IMR-90 (cell line): ENCODE measurements around the gene ALDOC. TPM values are rescaled to one million over a fixed set of nuclear protein-coding genes. Genes with fewer than 3 reads are reported as not detected.

ENCODE experiments used
- ATAC-seq: fragments of 200-7000 bp; cut with Tn5 transposase; 2 replicates; pipeline ENCODE4 v1.9.1; 2020; ENCODE audit warnings: low read depth, mild to moderate bottlenecking, moderate library complexity
- BruUV-seq: library from RNA; stranded (reverse); fragments of 400-500 nt; replicated peaks from 2 replicates; lab custom pipeline; 2021; lab: Mats Ljungman, UMichigan
- CTCF ChIA-PET: fragments of 300-600 bp; formaldehyde crosslinking; extraction: SDS; loops from one replicate; lab custom pipeline; 2021; ENCODE audit warnings: antibody characterized with exemption; lab: Yijun Ruan, JAX
- POLR2A ChIA-PET: fragments of 300-600 bp; sonication (Branson Sonifier 250); formaldehyde crosslinking; loops from one replicate; lab custom pipeline; 2022; ENCODE audit warnings: antibody characterized with exemption; ENCODE audit not compliant: unreplicated experiment; lab: Charles Lee
- DNase-seq: peaks from one replicate; pipeline ENCODE4 v3.0.0; 2013
- H2AFZ ChIP-seq: replicated peaks from 2 replicates; pipeline ENCODE3; 2013; ENCODE audit warnings: low read length, mild to moderate bottlenecking; ENCODE audit not compliant: poor library complexity
- H2AK5ac ChIP-seq: 2 replicates; pipeline ENCODE4 v1.6.1; 2013; ENCODE audit warnings: low read depth, low read length, inconsistent platforms
- H2AK9ac ChIP-seq: replicated peaks from 2 replicates; pipeline ENCODE3; 2013; ENCODE audit warnings: mild to moderate bottlenecking, low read depth, low read length, moderate library complexity; ENCODE audit not compliant: poor library complexity
- H2BK120ac ChIP-seq: 2 replicates; pipeline ENCODE4 v1.6.1; 2013; ENCODE audit warnings: low read depth, low read length, inconsistent platforms
- H2BK15ac ChIP-seq: 3 replicates; pipeline ENCODE4 v1.6.1; 2013; ENCODE audit warnings: low read depth, low read length, inconsistent platforms
- H2BK20ac ChIP-seq: 2 replicates; pipeline ENCODE4 v1.6.1; 2013; ENCODE audit warnings: low read depth, mild to moderate bottlenecking, inconsistent platforms, low read length, moderate library complexity
- H2BK5ac ChIP-seq: 2 replicates; pipeline ENCODE4 v1.6.1; 2013; ENCODE audit warnings: mild to moderate bottlenecking, low read depth, low read length, inconsistent platforms; ENCODE audit not compliant: poor library complexity, severe bottlenecking
- H3K14ac ChIP-seq: replicated peaks from 2 replicates; pipeline ENCODE4 v1.6.1; 2013; ENCODE audit warnings: low read depth, low read length, inconsistent platforms
- H3K18ac ChIP-seq: 2 replicates; pipeline ENCODE4 v1.6.1; 2013; ENCODE audit warnings: low read depth, low read length, control low read depth
- H3K23ac ChIP-seq: 2 replicates; pipeline ENCODE4 v1.6.1; 2013; ENCODE audit warnings: low read depth, low read length, inconsistent platforms
- H3K27ac ChIP-seq: 2 replicates; pipeline ENCODE4 v1.5.1; 2013; ENCODE audit warnings: mild to moderate bottlenecking, control low read depth, low read length; ENCODE audit not compliant: insufficient read depth
- H3K27me3 ChIP-seq: 2 replicates; pipeline ENCODE4 v1.6.1; 2013; ENCODE audit warnings: low read length; ENCODE audit not compliant: control insufficient read depth, insufficient read depth
- H3K36me3 ChIP-seq: 2 replicates; pipeline ENCODE4 v1.6.1; 2013; ENCODE audit warnings: low read length, mixed read lengths; ENCODE audit not compliant: control insufficient read depth, insufficient read depth
- H3K4ac ChIP-seq: 2 replicates; pipeline ENCODE4 v1.6.1; 2013; ENCODE audit warnings: low read depth, low read length, inconsistent platforms
- H3K4me1 ChIP-seq: 2 replicates; pipeline ENCODE4 v1.6.1; 2013; ENCODE audit warnings: low read length, mixed read lengths; ENCODE audit not compliant: control insufficient read depth, insufficient read depth
- H3K4me2 ChIP-seq: 2 replicates; pipeline ENCODE4 v1.6.1; 2013; ENCODE audit warnings: low read depth, mild to moderate bottlenecking, control low read depth, low read length, moderate library complexity
- H3K4me3 ChIP-seq: 2 replicates; pipeline ENCODE4 v1.5.1; 2013; ENCODE audit warnings: low read depth, mild to moderate bottlenecking, control low read depth, low read length, moderate library complexity; ENCODE audit not compliant: insufficient read depth
- H3K56ac ChIP-seq: 2 replicates; pipeline ENCODE4 v1.6.1; 2013; ENCODE audit warnings: low read length, inconsistent platforms; ENCODE audit not compliant: insufficient read depth; ENCODE audit errors: extremely low read depth
- H3K79me1 ChIP-seq, 2 experiments: 2 replicates each; pipeline ENCODE4 v1.6.1; 2013; ENCODE audit warnings: low read length in 2 of 2, inconsistent platforms in 1 of 2, low read depth in 1 of 2
- H3K9ac ChIP-seq: 2 replicates; pipeline ENCODE4 v1.6.1; 2013; ENCODE audit warnings: low read depth, low read length, control low read depth
- H3K9me1 ChIP-seq: 2 replicates; pipeline ENCODE4 v1.6.1; 2013; ENCODE audit warnings: low read length, inconsistent platforms; ENCODE audit not compliant: insufficient read depth
- H3K9me3 ChIP-seq: 2 replicates; pipeline ENCODE4 v1.6.1; 2013; ENCODE audit warnings: low read length; ENCODE audit not compliant: control insufficient read depth, insufficient read depth
- H4K20me1 ChIP-seq: 2 replicates; pipeline ENCODE4 v1.6.1; 2013; ENCODE audit warnings: low read length, inconsistent platforms; ENCODE audit not compliant: insufficient read depth
- H4K5ac ChIP-seq: 2 replicates; pipeline ENCODE4 v1.6.1; 2013; ENCODE audit warnings: mild to moderate bottlenecking, low read depth, low read length, control low read depth
- H4K8ac ChIP-seq, 2 experiments: 2 replicates each; pipeline ENCODE4 v1.6.1; 2013; ENCODE audit warnings: low read depth in 2 of 2, low read length in 2 of 2, control low read depth in 1 of 2, inconsistent platforms in 1 of 2
- H4K91ac ChIP-seq: 2 replicates; pipeline ENCODE4 v1.6.1; 2013; ENCODE audit warnings: low read depth, low read length, inconsistent platforms; ENCODE audit not compliant: insufficient read depth
- BHLHE40 ChIP-seq: fragments of 150-350 bp; IDR thresholded peaks from 2 replicates; pipeline ENCODE4 v1.6.1; 2016; ENCODE audit warnings: mild to moderate bottlenecking, low read depth, low read length
- CEBPB ChIP-seq: IDR thresholded peaks from 2 replicates; pipeline ENCODE4 v1.6.1; 2012; ENCODE audit warnings: low read depth, low read length, improper control_type of control experiment
- CTCF ChIP-seq: conservative IDR thresholded peaks from 2 replicates; pipeline ENCODE4 v1.5.1; 2012; ENCODE audit warnings: mild to moderate bottlenecking, low read depth, low read length, improper control_type of control experiment
- ELK1 ChIP-seq: fragments of 150-350 bp; IDR thresholded peaks from 2 replicates; pipeline ENCODE4 v1.6.1; 2016; ENCODE audit warnings: low read depth, mild to moderate bottlenecking, low read length, moderate library complexity, borderline replicate concordance
- FOS ChIP-seq: fragments of 150-350 bp; IDR thresholded peaks from 2 replicates; pipeline ENCODE4 v1.6.1; 2016; ENCODE audit warnings: low read depth, low read length
- MAFK ChIP-seq: IDR thresholded peaks from 2 replicates; pipeline ENCODE4 v1.6.1; 2012; ENCODE audit warnings: low read depth, low read length, improper control_type of control experiment
- MAZ ChIP-seq: IDR thresholded peaks from 2 replicates; pipeline ENCODE4 v1.6.1; 2012; ENCODE audit warnings: low read depth, mild to moderate bottlenecking, low read length, improper control_type of control experiment, moderate library complexity, borderline replicate concordance
- MXI1 ChIP-seq: IDR thresholded peaks from 2 replicates; pipeline ENCODE4 v1.6.1; 2012; ENCODE audit warnings: low read depth, mild to moderate bottlenecking, low read length, moderate library complexity, borderline replicate concordance
- NFE2L2 ChIP-seq: fragments of 150-350 bp; IDR thresholded peaks from 2 replicates; pipeline ENCODE4 v1.6.1; 2016; ENCODE audit warnings: low read depth, mild to moderate bottlenecking, low read length
- RAD21 ChIP-seq: IDR thresholded peaks from 2 replicates; pipeline ENCODE4 v1.6.1; 2012; ENCODE audit warnings: low read length, improper control_type of control experiment
- RCOR1 ChIP-seq: IDR thresholded peaks from 2 replicates; pipeline ENCODE4 v1.6.1; 2012; ENCODE audit warnings: mild to moderate bottlenecking, low read length, improper control_type of control experiment; ENCODE audit not compliant: insufficient replicate concordance
- RFX5 ChIP-seq: IDR thresholded peaks from 2 replicates; pipeline ENCODE4 v1.8.0; 2012; ENCODE audit warnings: low read depth, mild to moderate bottlenecking, low read length, moderate library complexity
- SMC3 ChIP-seq: fragments of 150-350 bp; IDR thresholded peaks from 2 replicates; pipeline ENCODE4 v1.6.1; 2016; ENCODE audit warnings: low read depth, mild to moderate bottlenecking, antibody characterized with exemption, low read length, moderate library complexity
- USF2 ChIP-seq: fragments of 150-350 bp; IDR thresholded peaks from 2 replicates; pipeline ENCODE4 v1.6.1; 2017; ENCODE audit warnings: mild to moderate bottlenecking, antibody characterized with exemption, low read length, low read depth
- WGBS, 2 experiments: methylation state at CpG; one replicate each; pipeline versions ENCODE4 v1.1.5 to v1.1.7; 2013; ENCODE audit warnings: missing lambda C conversion rate in 2 of 2; ENCODE audit not compliant: insufficient read length in 1 of 2; ENCODE audit errors: extremely low coverage in 2 of 2; 5-methylcytosine and 5-hydroxymethylcytosine counted together
- dilution Hi-C: fragments of 300-500 bp; cut with HindIII; formaldehyde crosslinking; loops from one replicate; pipeline ENCODE4 v1.14.3; 2018; ENCODE audit warnings: low sequenced_read_pairs; ENCODE audit not compliant: unreplicated experiment
- in situ Hi-C: fragments of 300-500 bp; cut with MboI; formaldehyde crosslinking; loops from 3 replicates; pipeline ENCODE4 v1.14.3; 2019; ENCODE audit warnings: low sequenced_read_pairs, inconsistent platforms, mixed read lengths
- intact Hi-C: fragments of 100-400 bp; cut with micrococcal nuclease; formaldehyde crosslinking; loops from 2 replicates; pipeline ENCODE4 v1.10.0; 2022
- polyA plus RNA-seq, 3 experiments: library from polyadenylated mRNA; depleted of rRNA; stranded (reverse); fragments of >200 nt; gene quantifications; 2 replicates each; pipeline ENCODE4 v1.2.3, GENCODE V29; 2012; ENCODE audit warnings: low replicate concordance in 1 of 3
- total RNA-seq: library from RNA; depleted of rRNA; stranded (reverse); fragments of >200 nt; gene quantifications from 2 replicates; pipeline ENCODE4 v1.2.3, GENCODE V29; 2012

ALDOC gene
- total and polyA plus RNA-seq, 2 of the 4 experiments (the other 2 are of a cell fraction): 47.0 to 69.7 TPM

- Histone ChIP-seq H3K4me2 (no peak overlapping the region), H4K91ac (no peak overlapping the region), H2AK9ac (peak overlapping the region; percentile 19), H4K20me1 (peaks cover 5% of the 10 kb centered on the region; the same call in 1 of the 2 replicates), H3K9me3 (no peaks in the 10 kb centered on the region), H3K9ac (no peak overlapping the region), H3K18ac (no peak overlapping the region), H3K36me3 (peaks cover 13% of the 10 kb centered on the region; the same call in 1 of the 2 replicates), H3K79me1 (peaks cover 20 to 32% of the 10 kb centered on the region in 2 experiments), H2AK5ac (no peak overlapping the region), H3K23ac (peak overlapping the region; percentile 93; the same call in 1 of the 2 replicates), H2AFZ (no peak overlapping the region), H2BK120ac (no peak overlapping the region), H3K27ac (no peak overlapping the region), H3K27me3 (no peaks in the 10 kb centered on the region), H2BK5ac (no peak overlapping the region), H3K4me3 (no peak overlapping the region), H3K9me1 (peaks cover 11% of the 10 kb centered on the region), H2BK15ac (no peak overlapping the region), H4K5ac (no peak overlapping the region), H3K4ac (no peak overlapping the region), H2BK20ac (no peak overlapping the region), H3K14ac (no peak overlapping the region), H4K8ac (0 out of 4 replicates have a peak overlapping the region, but pooled peaks of 1 of the 2 experiments have one; percentile 10), H3K4me1 (peaks cover 6% of the 10 kb centered on the region; the same call in 1 of the 2 replicates), H3K56ac (no peak overlapping the region)
- in situ Hi-C loops: no loop called here
- ChIA-PET POLR2A (no interaction called here), CTCF (interaction anchor here (1.7 to 1.9 kb wide), 2 partner anchors 19 to 21 kb away, joined by 5 to 6 read pairs; no protein-coding TSS in a partner anchor)
- no TSS peak for BruUV-seq
- ATAC-seq (no peak), DNase-seq (no peak)
- 86% methylated on average over 4 of the region's 5 CpGs; no CpG with 5 or more reads in 1 of the 2 experiments for WGBS, 2 experiments
- intact Hi-C loops: no loop called here
- dilution Hi-C loops: no loop called here
- TF ChIP-seq RAD21 (no peak), FOS (no peak), BHLHE40 (no peak), RFX5 (no peak), SMC3 (no peak), CEBPB (no peak), USF2 (no peak), MAFK (no peak), MAZ (no peak), MXI1 (no peak), NFE2L2 (no peak), CTCF (no peak), ELK1 (no peak), RCOR1 (no peak)
Observed at GRCh38 chr17:28572259-28573039, 4.2 kb downstream of the ALDOC start.
